ENCODE measurements around the gene LEF1.

LEF1 gene

DNA sequence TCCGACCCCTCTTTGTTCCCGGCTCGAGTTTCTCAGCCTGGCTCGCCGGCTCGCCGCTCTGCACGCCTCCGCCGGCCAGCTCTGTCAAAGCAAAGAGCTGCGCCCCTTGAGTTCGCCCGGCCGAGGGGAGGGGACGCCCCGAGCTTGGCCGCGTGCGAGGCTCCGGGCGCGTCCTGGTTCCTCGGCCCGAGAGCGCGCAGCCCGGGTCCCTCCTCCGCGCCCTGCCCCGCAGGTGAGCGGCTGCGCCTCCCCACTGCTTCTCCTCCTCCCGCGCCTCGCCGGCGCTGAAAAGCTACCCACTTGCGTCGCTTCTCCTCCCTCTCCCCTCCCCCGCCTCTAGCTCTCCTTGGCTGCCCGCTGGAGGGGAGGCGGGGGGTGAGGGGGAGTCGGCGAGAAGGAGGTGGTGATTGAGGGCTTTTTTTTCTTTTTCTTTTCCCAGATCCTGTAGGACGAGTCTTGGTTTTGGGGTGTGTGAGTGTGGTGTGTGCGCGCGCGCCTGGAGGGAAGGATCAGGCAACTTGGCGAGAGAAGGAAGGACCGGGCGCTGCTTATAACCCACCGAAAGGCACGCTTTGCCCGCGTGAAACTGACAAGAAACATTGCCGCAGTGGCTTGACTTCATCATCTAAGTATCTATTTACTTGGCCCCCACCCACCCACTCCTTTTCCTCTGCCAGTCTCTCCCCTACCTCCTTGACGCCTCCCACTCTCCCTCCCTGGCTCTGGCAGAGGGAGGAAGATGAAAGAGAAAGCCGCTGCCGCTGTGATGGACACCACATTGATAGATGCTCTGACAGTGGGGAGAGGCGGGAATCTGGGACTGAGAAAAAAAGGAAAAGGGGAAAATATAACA lies at the start of gene LEF1:
LEF1 (minus strand) TSS at position 262 of the 853 bp plus-strand sequence. CDS start 1,165 bp downstream, outside the sequence.
- in situ Hi-C loops (cut with HindIII; ENCODE audit: low pct_unique_long_range_greater_than_20kb, low sequenced_read_pairs) = no loop called here
- no peak for TF ChIP-seq JUND (IDR thresholded peaks at IDR 0.05; ENCODE audit: low read depth)
- peak; percentile 65 to 69 for DNase-seq (ENCODE audit: low read depth in 1 of 2, low spot score in 1 of 2)

DNA sequence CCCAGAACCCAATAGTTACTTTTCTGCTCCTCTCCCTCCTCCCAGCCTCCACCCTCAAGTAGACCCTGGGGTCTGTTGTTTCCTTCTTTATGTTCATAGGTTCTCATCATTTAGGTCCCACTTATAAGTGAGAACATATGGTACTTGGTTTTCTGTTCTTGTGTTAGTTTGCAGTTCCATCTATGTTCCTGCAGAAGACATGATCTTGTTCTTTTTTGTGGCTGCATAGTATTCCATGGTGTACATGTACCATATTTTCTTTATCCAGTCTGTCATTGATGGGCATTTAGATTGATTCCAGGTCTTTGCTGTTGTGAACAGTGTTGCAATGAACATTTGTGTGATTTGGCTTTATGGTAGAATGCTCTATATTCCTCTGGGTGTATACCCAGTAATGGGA lies 47.8 kb upstream of the LEF1 start:
- in situ Hi-C loops (cut with HindIII; ENCODE audit: low pct_unique_long_range_greater_than_20kb, low sequenced_read_pairs) = no loop called here
- TF ChIP-seq JUND (IDR thresholded peaks at IDR 0.05; ENCODE audit: low read depth) = no peak
- no peak for DNase-seq (ENCODE audit: low read depth in 1 of 2, low spot score in 1 of 2)

DNA sequence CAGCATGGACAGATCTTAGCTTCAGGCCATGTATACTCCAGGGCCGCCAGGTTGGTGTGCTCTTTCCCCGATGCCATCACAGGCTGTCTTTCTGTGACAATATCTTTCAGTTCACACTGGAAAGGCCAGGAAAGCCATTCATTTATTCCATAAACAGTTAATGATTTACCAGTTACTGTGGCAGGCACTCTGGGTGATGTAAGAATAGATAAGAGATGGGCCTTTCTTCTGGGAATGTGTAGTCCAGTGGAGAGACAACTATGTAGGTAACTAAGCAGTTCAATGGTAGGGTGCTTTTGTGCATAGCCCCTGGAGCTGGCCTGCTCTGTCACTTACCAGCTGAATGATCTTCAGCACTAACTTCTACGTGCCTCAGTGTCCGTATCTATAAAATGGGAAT lies 46.3 kb upstream of the LEF1 start:
- in situ Hi-C loops (cut with HindIII; ENCODE audit: low pct_unique_long_range_greater_than_20kb, low sequenced_read_pairs) = no loop called here
- TF ChIP-seq JUND (IDR thresholded peaks at IDR 0.05; ENCODE audit: low read depth) = no peak
- DNase-seq (ENCODE audit: low read depth in 1 of 2, low spot score in 1 of 2) = no peak

DNA sequence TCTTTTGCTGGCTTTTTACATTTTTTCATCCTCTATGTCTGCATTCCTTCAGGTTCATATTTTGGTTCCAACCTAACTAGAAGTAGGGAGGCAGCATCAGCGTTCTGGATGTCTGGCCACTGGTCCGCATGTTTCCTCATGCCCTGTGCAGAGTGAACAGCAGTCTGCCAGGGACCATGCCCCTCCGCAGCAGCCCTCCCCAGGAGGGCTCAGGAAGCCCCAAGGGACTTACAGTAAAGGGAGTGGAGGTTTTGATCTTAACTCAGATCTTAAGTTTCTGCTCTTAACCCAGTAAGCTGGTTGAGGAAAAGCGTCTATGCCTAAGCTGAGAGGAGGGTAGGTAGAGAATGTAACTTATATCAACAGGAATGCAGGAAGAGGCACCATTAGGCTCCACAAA lies 45.0 kb upstream of the LEF1 start:
- no peak for TF ChIP-seq JUND (IDR thresholded peaks at IDR 0.05; ENCODE audit: low read depth)
- no peak for DNase-seq (ENCODE audit: low read depth in 1 of 2, low spot score in 1 of 2)
- in situ Hi-C loops (cut with HindIII; ENCODE audit: low pct_unique_long_range_greater_than_20kb, low sequenced_read_pairs) = no loop called here

DNA sequence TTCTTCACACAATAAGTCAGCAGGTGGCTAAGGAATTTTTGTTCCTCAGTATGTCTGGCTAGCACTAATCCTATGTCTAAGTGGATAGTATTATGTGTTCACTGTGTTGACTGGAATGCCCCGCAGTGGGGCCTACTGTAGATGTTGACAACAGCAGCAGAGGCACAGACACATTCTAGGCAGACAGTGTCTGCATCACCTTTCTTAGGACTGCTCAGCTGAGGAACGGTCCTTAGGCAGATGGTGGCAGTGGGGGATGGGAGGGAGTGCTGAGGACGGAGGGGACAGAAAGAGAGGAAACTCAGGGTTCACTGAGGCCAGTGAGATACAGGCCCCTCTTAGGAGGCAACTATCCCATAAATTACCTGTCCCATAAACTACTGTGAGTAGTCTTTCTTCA lies 44.6 kb upstream of the LEF1 start:
- in situ Hi-C loops (cut with HindIII; ENCODE audit: low pct_unique_long_range_greater_than_20kb, low sequenced_read_pairs) = no loop called here
- TF ChIP-seq JUND (IDR thresholded peaks at IDR 0.05; ENCODE audit: low read depth) = no peak
- no peak for DNase-seq (ENCODE audit: low read depth in 1 of 2, low spot score in 1 of 2)

DNA sequence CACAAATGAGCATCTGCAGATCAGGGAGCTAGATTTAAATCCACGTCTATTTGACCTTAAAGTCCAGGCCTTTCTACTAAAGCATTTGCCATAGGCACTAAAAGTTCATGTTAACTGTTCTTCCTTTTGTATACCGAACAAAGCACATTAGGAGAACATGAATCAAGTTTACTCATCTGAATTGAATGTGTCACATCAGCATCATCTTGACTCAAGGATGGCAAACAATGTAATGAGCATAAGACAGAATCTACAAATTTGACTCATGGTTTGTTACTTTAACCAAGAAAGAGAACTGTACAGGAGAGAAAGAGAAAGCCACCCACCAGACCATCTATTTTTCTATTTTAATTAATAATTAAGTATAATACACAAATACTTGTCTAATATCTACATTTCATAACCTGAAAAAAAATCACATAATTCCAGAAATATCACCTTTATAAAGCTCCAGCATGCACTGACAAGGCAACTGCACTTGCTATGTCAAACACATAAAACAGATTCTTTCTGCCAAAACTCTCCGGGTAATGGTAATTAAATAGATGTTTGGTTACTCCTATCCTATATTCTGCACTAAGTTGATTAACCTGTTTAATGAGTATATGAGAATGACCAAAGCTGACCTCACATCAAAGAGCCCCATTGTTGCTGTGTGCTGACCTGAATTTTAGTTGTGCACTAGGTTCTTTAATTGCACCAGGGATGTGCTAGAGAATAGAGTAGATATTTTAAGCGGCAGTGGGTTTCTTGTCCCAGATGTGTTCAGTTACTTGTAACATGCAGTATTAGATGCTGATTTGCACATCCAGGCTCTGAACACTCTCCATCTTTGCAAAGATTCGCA lies 42.5 kb upstream of the LEF1 start:
- no peak for TF ChIP-seq JUND (IDR thresholded peaks at IDR 0.05; ENCODE audit: low read depth)
- peak in 1 of 2 experiments; percentile 12 for DNase-seq (ENCODE audit: low read depth in 1 of 2, low spot score in 1 of 2)
- in situ Hi-C loops (cut with HindIII; ENCODE audit: low pct_unique_long_range_greater_than_20kb, low sequenced_read_pairs) = no loop called here

DNA sequence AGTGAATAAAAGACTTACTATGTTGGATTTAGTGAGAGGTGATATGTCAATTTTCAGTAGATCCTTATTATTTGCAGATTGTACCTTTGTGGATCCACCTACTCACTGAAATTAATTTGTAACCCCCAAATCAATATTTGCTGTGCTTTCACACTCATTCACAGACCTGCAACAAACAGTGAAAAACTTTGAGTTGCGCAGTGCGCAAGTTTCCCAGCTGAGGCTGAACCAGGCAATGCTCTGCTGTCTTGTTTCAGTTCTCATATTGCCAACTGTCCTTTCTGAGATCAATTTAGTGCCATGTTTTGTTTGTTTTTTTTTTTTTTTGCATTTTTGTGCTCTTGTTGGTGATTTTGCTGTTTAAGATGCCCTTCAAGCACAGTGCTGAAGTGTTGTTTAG lies 40.8 kb upstream of the LEF1 start:
- in situ Hi-C loops (cut with HindIII; ENCODE audit: low pct_unique_long_range_greater_than_20kb, low sequenced_read_pairs) = no loop called here
- no peak for DNase-seq (ENCODE audit: low read depth in 1 of 2, low spot score in 1 of 2)
- no peak for TF ChIP-seq JUND (IDR thresholded peaks at IDR 0.05; ENCODE audit: low read depth)

DNA sequence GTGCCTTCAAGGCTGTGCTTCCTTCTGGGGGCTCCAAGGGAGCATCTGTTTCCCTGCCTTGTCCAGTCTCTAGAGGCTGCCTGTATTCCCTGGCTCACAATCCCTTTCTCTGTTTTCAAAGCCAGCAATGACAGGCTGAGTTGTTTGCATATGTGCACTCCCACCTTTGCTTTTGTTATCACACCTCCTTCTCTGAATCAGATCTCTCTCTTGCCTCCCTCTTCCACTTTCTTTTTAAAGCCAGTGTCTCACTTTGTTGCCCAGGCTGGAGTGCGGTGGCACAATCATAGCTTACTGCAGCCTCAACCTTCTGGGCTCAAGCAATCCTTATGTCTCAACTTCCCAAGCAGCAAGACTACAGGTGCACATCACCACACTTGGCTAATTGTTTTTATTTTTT lies 37.1 kb upstream of the LEF1 start:
- in situ Hi-C loops (cut with HindIII; ENCODE audit: low pct_unique_long_range_greater_than_20kb, low sequenced_read_pairs) = no loop called here
- TF ChIP-seq JUND (IDR thresholded peaks at IDR 0.05; ENCODE audit: low read depth) = no peak
- DNase-seq (ENCODE audit: low read depth in 1 of 2, low spot score in 1 of 2) = no peak

DNA sequence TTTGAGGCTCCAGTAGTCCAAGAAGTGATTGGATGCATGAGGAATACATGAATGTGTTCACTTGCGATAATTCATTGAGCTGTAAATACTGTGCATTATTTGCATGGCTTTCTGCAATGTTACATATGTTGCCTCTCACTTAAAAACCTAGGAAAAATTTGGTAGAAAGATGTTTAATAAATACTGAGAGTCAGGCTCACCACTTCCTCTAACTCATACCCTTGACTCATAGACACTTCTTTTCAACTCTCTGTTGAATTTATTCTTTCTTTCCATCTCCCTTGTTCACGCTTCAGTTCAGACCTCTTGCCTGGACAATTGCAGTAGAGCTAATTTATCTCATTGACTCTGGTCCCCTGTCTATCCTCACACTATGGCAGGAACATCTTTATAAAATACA lies 35.8 kb upstream of the LEF1 start:
- DNase-seq (ENCODE audit: low read depth in 1 of 2, low spot score in 1 of 2) = no peak
- in situ Hi-C loops (cut with HindIII; ENCODE audit: low pct_unique_long_range_greater_than_20kb, low sequenced_read_pairs) = no loop called here
- no peak for TF ChIP-seq JUND (IDR thresholded peaks at IDR 0.05; ENCODE audit: low read depth)

DNA sequence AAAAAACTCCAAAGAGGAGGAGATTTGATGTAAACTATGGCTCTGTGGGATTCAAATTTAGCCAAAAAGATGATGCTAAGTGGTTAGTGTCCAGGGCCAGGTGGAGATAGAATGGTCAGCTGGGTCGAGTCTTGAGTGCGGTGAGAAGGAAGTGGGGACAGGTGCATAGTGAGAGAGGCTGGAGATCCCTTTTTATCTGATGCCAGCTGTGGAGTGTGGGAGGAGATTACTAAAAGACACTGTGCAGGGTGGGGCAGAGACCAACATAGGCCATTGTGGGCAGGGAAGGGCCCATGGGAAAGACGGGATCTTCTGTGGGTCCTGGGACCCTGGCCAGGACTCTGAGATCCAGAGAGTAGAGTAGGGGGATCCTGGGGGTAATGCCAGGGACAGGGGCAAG lies 34.6 kb upstream of the LEF1 start:
- in situ Hi-C loops (cut with HindIII; ENCODE audit: low pct_unique_long_range_greater_than_20kb, low sequenced_read_pairs) = no loop called here
- no peak for DNase-seq (ENCODE audit: low read depth in 1 of 2, low spot score in 1 of 2)
- no peak for TF ChIP-seq JUND (IDR thresholded peaks at IDR 0.05; ENCODE audit: low read depth)

DNA sequence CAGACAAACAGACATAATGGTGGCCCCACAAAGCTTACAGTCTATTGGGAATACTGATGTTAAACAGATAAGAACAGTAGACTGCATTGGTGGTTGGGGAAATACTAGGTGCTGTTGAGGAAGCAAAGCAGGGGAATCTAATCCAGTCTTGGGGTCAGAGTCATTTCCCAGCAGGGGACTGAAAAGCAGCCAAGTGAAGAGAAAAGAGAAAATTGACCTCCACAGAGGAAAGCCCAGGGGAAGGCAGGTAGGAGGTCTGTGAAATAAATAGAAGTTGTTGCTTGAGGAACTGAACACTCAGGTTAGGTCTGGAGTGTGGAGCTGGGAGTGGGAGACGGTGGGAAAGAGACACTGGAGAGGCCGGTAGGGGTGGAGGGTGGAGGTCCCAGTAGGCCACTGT lies 33.0 kb upstream of the LEF1 start:
- in situ Hi-C loops (cut with HindIII; ENCODE audit: low pct_unique_long_range_greater_than_20kb, low sequenced_read_pairs) = no loop called here
- TF ChIP-seq JUND (IDR thresholded peaks at IDR 0.05; ENCODE audit: low read depth) = no peak
- no peak for DNase-seq (ENCODE audit: low read depth in 1 of 2, low spot score in 1 of 2)

DNA sequence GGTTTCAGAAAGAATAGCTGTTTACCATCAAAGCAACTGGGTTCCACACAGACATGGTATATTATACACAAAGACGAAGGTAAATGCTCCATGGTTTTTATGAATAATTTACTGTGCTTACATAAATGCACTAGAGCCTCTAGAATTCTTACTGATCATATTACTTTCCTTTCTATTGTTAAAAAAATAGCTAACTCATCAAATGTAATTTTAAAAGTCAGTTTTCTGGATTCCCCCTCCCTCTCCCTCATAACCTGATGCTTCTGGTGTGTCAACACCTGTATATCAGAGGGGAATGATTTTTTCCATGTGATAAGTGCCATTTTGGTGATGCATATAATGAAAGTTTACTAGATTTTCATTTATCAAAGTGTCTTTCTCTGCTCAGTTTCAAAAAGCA lies 31.1 kb upstream of the LEF1 start:
- DNase-seq (ENCODE audit: low read depth in 1 of 2, low spot score in 1 of 2) = no peak
- no peak for TF ChIP-seq JUND (IDR thresholded peaks at IDR 0.05; ENCODE audit: low read depth)
- in situ Hi-C loops (cut with HindIII; ENCODE audit: low pct_unique_long_range_greater_than_20kb, low sequenced_read_pairs) = no loop called here

Measured in T47D (cell line).